Transverse colon (tissue), 4 donors: ENCODE data around the gene HPSE2. TPM values are rescaled to one million over a fixed set of nuclear protein-coding genes. Genes with fewer than 3 reads are reported as not detected.

ENCODE experiments used
- DNase-seq: peaks from one replicate; pipeline ENCODE4 v3.0.0-alpha.2; 2019
- H3K27ac ChIP-seq, 4 donors: fragments of 200-600 bp; sonication (generic); 2 replicates each; pipeline ENCODE4 v1.5.1; 2016 to 2018; ENCODE audit warnings: inconsistent platforms in 4 of 4
- H3K27me3 ChIP-seq: fragments of 200-600 bp; sonication (generic); 2 replicates; pipeline ENCODE4 v1.5.1; 2017; ENCODE audit warnings: inconsistent platforms
- H3K36me3 ChIP-seq, 4 donors: fragments of 200-600 bp; sonication (generic); 2 replicates each; pipeline ENCODE4 v1.5.1; 2017 to 2019; ENCODE audit warnings: inconsistent platforms in 4 of 4
- H3K4me1 ChIP-seq, 4 donors: fragments of 200-600 bp; sonication (generic); 2 replicates each; pipeline ENCODE4 v1.5.1; 2017 to 2020; ENCODE audit warnings: inconsistent platforms in 4 of 4
- H3K4me3 ChIP-seq, 4 donors: fragments of 200-600 bp; sonication (generic); 1 replicate in 1 of 4; 2 replicates in 3 of 4; pipeline versions ENCODE4 v1.5.1 to v1.6.1; 2017 to 2019; ENCODE audit warnings: inconsistent platforms in 4 of 4
- H3K9me3 ChIP-seq, 2 donors: fragments of 200-600 bp; sonication (generic); 2 replicates each; pipeline ENCODE4 v1.5.1; 2017 to 2019; ENCODE audit warnings: inconsistent platforms in 2 of 2
- CTCF ChIP-seq, 5 experiments: fragments of 200-600 bp in 3 of 5; fragments of 450-650 bp in 2 of 5; sonication (generic) in 3 of 5; IDR thresholded peaks; 1 replicate in 2 of 5; 2 replicates in 3 of 5; pipeline ENCODE4 v1.5.1; 2016 to 2017; ENCODE audit warnings: antibody characterized with exemption in 5 of 5, inconsistent platforms in 3 of 5, mild to moderate bottlenecking in 2 of 5, moderate library complexity in 1 of 5
- EP300 ChIP-seq: sonication (generic); formaldehyde crosslinking; IDR thresholded peaks from one replicate; pipeline ENCODE4 v1.6.1; 2017; ENCODE audit warnings: antibody characterized with exemption, low read depth
- POLR2A ChIP-seq: fragments of 450-650 bp; IDR thresholded peaks from one replicate; pipeline ENCODE4 v1.6.1; 2016; ENCODE audit warnings: antibody characterized with exemption, mild to moderate bottlenecking, moderate library complexity
- POLR2AphosphoS5 ChIP-seq, 3 donors: sonication (generic); formaldehyde crosslinking; IDR thresholded peaks; one replicate each; pipeline ENCODE4 v1.6.1; 2016; ENCODE audit warnings: antibody characterized with exemption in 3 of 3
- WGBS, 2 donors: methylation state at CpG; one replicate each; pipeline ENCODE4 v1.1.5; 2018; ENCODE audit warnings: low coverage in 1 of 2; 5-methylcytosine and 5-hydroxymethylcytosine counted together
- in situ Hi-C, 4 donors: fragments of 200-750 bp; cut with MboI; loops; one replicate each; pipeline versions ENCODE4 v1.15.0 to v1.15.1; 2017; ENCODE audit warnings: low sequenced_read_pairs in 3 of 4, low pct_ligation_motif_present in 1 of 4, low pct_unique_long_range_greater_than_20kb in 1 of 4
- intact Hi-C: fragments of 100-400 bp; cut with DNase I; formaldehyde crosslinking; loops from one replicate; pipeline ENCODE4 v1.15.1; 2023; ENCODE audit warnings: low total_unique reads
- total RNA-seq, 4 donors: library from RNA; depleted of rRNA; stranded (reverse); fragments of >200 nt; gene quantifications; one replicate each; pipeline ENCODE4 v1.1.0, GENCODE V29; 2016

The HPSE2 gene
- total RNA-seq, 4 donors from 2014 or later, result 2.2 to 3.0 TPM; not detected in 2

- no peak for DNase-seq
- intact Hi-C loops, result no loop called here
- Histone ChIP-seq H3K9me3 (no peaks in the 10 kb centered on the region), H3K4me1 (peaks cover 0 to 16% (median 5%) of the 10 kb centered on the region in 4 donors), H3K27ac (no peak overlapping the region), H3K27me3 (no peaks in the 10 kb centered on the region), H3K36me3 (no peaks in the 10 kb centered on the region), H3K4me3 (no peak overlapping the region)
- TF ChIP-seq EP300 (no peak), POLR2A (no peak), POLR2AphosphoS5 (IDR thresholded peaks at IDR 0.05) (no peak), CTCF (IDR thresholded peaks at IDR 0.05) (no peak)
- WGBS, 2 donors, result 58 to 78% methylated on average over 3 of the region's 3 CpGs
- in situ Hi-C loops, result no loop called here
These were observed 403.5 kb downstream of the HPSE2 start for GRCh38 chr10:98832196-98832595.

- in situ Hi-C loops (no loop called here), intact Hi-C loops (no loop called here)
- H3K4me1 ChIP-seq, result peaks cover 0 to 16% (median 5%) of the 10 kb centered on the region in 4 donors
- TF ChIP-seq EP300 (no peak), POLR2A (no peak), CTCF (IDR thresholded peaks at IDR 0.05) (no peak)
- H3K27ac ChIP-seq, result no peak overlapping the region
- no peaks in the 10 kb centered on the region for H3K9me3 ChIP-seq
- H3K27me3 ChIP-seq, result no peaks in the 10 kb centered on the region
- 67% methylated on average over 1 of the region's 1 CpG for WGBS, 2 donors
- DNase-seq, result no peak
- no peak overlapping the region for H3K4me3 ChIP-seq
- no peaks in the 10 kb centered on the region for H3K36me3 ChIP-seq
These were observed 404.3 kb downstream of the HPSE2 start for GRCh38 chr10:98831391-98831790.

- no peak for TF ChIP-seq POLR2AphosphoS5 (IDR thresholded peaks at IDR 0.05)
- no peak for TF ChIP-seq EP300
- TF ChIP-seq POLR2A, result no peak
- TF ChIP-seq CTCF (IDR thresholded peaks at IDR 0.05), result no peak
- Histone ChIP-seq H3K36me3 (no peaks in the 10 kb centered on the region), H3K4me3 (no peak overlapping the region), H3K9me3 (no peaks in the 10 kb centered on the region), H3K4me1 (no peaks in the 10 kb centered on the region), H3K27ac (no peak overlapping the region), H3K27me3 (no peaks in the 10 kb centered on the region)
- intact Hi-C loops (no loop called here), in situ Hi-C loops (no loop called here)
- no peak for DNase-seq
These were observed 409.9 kb downstream of the HPSE2 start for GRCh38 chr10:98825741-98826140.

GRCh38 chr10:98817396-98817795, 418.3 kb downstream of the HPSE2 start:
- Histone ChIP-seq H3K36me3 (no peaks in the 10 kb centered on the region), H3K4me3 (no peak overlapping the region), H3K27ac (no peak overlapping the region), H3K4me1 (no peaks in the 10 kb centered on the region), H3K27me3 (no peaks in the 10 kb centered on the region), H3K9me3 (no peaks in the 10 kb centered on the region)
- no peak for DNase-seq
- 77 to 85% methylated on average over 3 of the region's 3 CpGs for WGBS, 2 donors
- intact Hi-C loops (no loop called here), in situ Hi-C loops (loop anchor here in 1 of 4 donors (25.0 kb wide), 1 partner anchor 195 kb away; no protein-coding TSS in a partner anchor)
- no peak for TF ChIP-seq POLR2AphosphoS5 (IDR thresholded peaks at IDR 0.05)
- no peak for TF ChIP-seq CTCF (IDR thresholded peaks at IDR 0.05)
- TF ChIP-seq EP300, result no peak
- no peak for TF ChIP-seq POLR2A
